Progenitor cell of endocrine pancreas (in vitro differentiated cells): ENCODE results near the gene FSTL5. TPM values are rescaled to one million over a fixed set of nuclear protein-coding genes. Genes with fewer than 3 reads are reported as not detected.

ENCODE experiments used
- DNase-seq: peaks from one replicate; pipeline ENCODE4 v3.0.0; 2021; ENCODE audit warnings: low spot score; ENCODE audit not compliant: unreplicated experiment
- H3K27ac Mint-ChIP-seq: 2 replicates; pipeline ENCODE4 v1.8.0; 2021; ENCODE audit warnings: mild to moderate bottlenecking, moderate library complexity, mixed read lengths
- H3K27me3 Mint-ChIP-seq: 2 replicates; pipeline ENCODE4 v1.8.0; 2021; ENCODE audit warnings: mixed read lengths
- H3K36me3 Mint-ChIP-seq: 2 replicates; pipeline ENCODE4 v1.8.0; 2022; ENCODE audit warnings: mixed read lengths; ENCODE audit not compliant: insufficient read depth
- H3K4me1 Mint-ChIP-seq: 2 replicates; pipeline ENCODE4 v1.8.0; 2021; ENCODE audit warnings: low read depth, mixed read lengths
- H3K4me3 Mint-ChIP-seq: 2 replicates; pipeline ENCODE4 v1.8.0; 2021; ENCODE audit warnings: low read depth, mild to moderate bottlenecking, moderate library complexity, mixed read lengths
- H3K9me3 Mint-ChIP-seq: 2 replicates; pipeline ENCODE4 v1.8.0; 2021; ENCODE audit warnings: low read depth, mixed read lengths
- total RNA-seq: library from RNA; stranded (reverse); gene quantifications from 2 replicates; pipeline ENCODE4 v1.2.1, GENCODE V29; 2021
- TF ChIP-seq, protein P1 (sequence below): fragments of 200-600 bp; sonication (generic); IDR thresholded peaks from one replicate; pipeline ENCODE4 v1.5.0; 2021; ENCODE audit warnings: antibody characterized with exemption, mild to moderate bottlenecking; ENCODE audit not compliant: unreplicated experiment

FSTL5 gene
- total RNA-seq, 1 donor from 2014 or later = 15.5 TPM

GRCh38 chr4:161356351-161356750 lies 807.4 kb downstream of the FSTL5 start:
- no peaks in the 10 kb centered on the region for H3K27me3 Mint-ChIP-seq
- H3K27ac Mint-ChIP-seq = no peak overlapping the region
- H3K36me3 Mint-ChIP-seq = no peaks in the 10 kb centered on the region
- no peak for DNase-seq
- H3K4me1 Mint-ChIP-seq = no peaks in the 10 kb centered on the region
- H3K9me3 Mint-ChIP-seq = no peaks in the 10 kb centered on the region
- TF ChIP-seq, protein P1, sequence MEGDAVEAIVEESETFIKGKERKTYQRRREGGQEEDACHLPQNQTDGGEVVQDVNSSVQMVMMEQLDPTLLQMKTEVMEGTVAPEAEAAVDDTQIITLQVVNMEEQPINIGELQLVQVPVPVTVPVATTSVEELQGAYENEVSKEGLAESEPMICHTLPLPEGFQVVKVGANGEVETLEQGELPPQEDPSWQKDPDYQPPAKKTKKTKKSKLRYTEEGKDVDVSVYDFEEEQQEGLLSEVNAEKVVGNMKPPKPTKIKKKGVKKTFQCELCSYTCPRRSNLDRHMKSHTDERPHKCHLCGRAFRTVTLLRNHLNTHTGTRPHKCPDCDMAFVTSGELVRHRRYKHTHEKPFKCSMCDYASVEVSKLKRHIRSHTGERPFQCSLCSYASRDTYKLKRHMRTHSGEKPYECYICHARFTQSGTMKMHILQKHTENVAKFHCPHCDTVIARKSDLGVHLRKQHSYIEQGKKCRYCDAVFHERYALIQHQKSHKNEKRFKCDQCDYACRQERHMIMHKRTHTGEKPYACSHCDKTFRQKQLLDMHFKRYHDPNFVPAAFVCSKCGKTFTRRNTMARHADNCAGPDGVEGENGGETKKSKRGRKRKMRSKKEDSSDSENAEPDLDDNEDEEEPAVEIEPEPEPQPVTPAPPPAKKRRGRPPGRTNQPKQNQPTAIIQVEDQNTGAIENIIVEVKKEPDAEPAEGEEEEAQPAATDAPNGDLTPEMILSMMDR = no peak
- H3K4me3 Mint-ChIP-seq = no peak overlapping the region

DNA sequence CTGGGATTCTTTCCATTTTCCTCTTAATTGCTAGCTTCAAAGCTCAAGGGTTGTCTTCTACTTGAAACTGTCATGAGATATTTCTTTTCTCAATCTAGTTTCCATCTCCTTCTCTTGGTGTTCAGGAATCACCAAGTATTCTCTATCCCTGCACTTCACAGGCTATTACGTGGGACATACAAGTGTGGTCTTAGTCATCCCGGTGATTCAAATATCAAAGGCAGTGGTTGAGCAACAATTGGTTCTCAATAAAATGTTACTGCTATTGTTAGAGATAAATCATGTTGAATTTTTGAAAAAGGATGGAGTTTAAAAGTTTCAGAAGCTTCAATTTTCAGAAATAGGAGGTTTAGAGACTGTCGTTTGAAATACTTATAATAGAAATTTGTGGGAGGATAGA lies 812.9 kb downstream of the FSTL5 start:
- DNase-seq = no peak
- TF ChIP-seq, protein P1 = no peak
- no peak overlapping the region for H3K27ac Mint-ChIP-seq
- H3K9me3 Mint-ChIP-seq = peaks cover 6% of the 10 kb centered on the region
- H3K27me3 Mint-ChIP-seq = no peaks in the 10 kb centered on the region
- H3K4me1 Mint-ChIP-seq = no peaks in the 10 kb centered on the region
- no peaks in the 10 kb centered on the region for H3K36me3 Mint-ChIP-seq
- H3K4me3 Mint-ChIP-seq = no peak overlapping the region

- Mint-ChIP-seq H3K27me3 (no peaks in the 10 kb centered on the region), H3K36me3 (no peaks in the 10 kb centered on the region), H3K27ac (no peak overlapping the region), H3K4me3 (no peak overlapping the region), H3K9me3 (peaks cover 6% of the 10 kb centered on the region), H3K4me1 (no peaks in the 10 kb centered on the region)
- TF ChIP-seq, protein P1 = no peak
- no peak for DNase-seq
Observed at GRCh38 chr4:161345741-161346140, 818.1 kb downstream of the FSTL5 start.

- no peak for DNase-seq
- no peak overlapping the region for H3K4me3 Mint-ChIP-seq
- H3K27ac Mint-ChIP-seq = no peak overlapping the region
- no peaks in the 10 kb centered on the region for H3K4me1 Mint-ChIP-seq
- H3K9me3 Mint-ChIP-seq = no peaks in the 10 kb centered on the region
- no peaks in the 10 kb centered on the region for H3K36me3 Mint-ChIP-seq
- TF ChIP-seq, protein P1 = no peak
- no peaks in the 10 kb centered on the region for H3K27me3 Mint-ChIP-seq
Observed at GRCh38 chr4:161343569-161343950, 820.2 kb downstream of the FSTL5 start.

GRCh38 chr4:161342881-161343568 lies 820.8 kb downstream of the FSTL5 start:
- Mint-ChIP-seq H3K27ac (no peak overlapping the region), H3K4me3 (no peak overlapping the region), H3K4me1 (no peaks in the 10 kb centered on the region), H3K9me3 (no peaks in the 10 kb centered on the region), H3K36me3 (no peaks in the 10 kb centered on the region), H3K27me3 (no peaks in the 10 kb centered on the region)
- no peak for DNase-seq
- TF ChIP-seq, protein P1 = no peak
